T-helper 2 cell treated with Interferon-gamma antibody and Interleukin-4, amounts not matched to agents 5 μg/mL and 100 μg/mL, for 36 hours (primary cell): ENCODE results near the gene KCNJ6.
"Not testable (repeated sequence)": the region's sequence is repeated elsewhere in the genome, so short reads cannot be mapped to it uniquely, and the experiment has no call there.

Experiments used
- DNase-seq: peaks from one replicate; pipeline ENCODE4 v3.0.0; 2021; ENCODE audit warnings: low spot score
- H3K27ac Mint-ChIP-seq: one replicate; pipeline ENCODE4 v1.8.0; 2021; ENCODE audit warnings: mild to moderate bottlenecking, mixed read lengths
- H3K27me3 Mint-ChIP-seq: one replicate; pipeline ENCODE4 v1.8.0; 2021; ENCODE audit warnings: low read depth, mixed read lengths
- H3K36me3 Mint-ChIP-seq: one replicate; pipeline ENCODE4 v1.8.0; 2021; ENCODE audit warnings: low read depth, mixed read lengths
- H3K4me1 Mint-ChIP-seq: one replicate; pipeline ENCODE4 v1.8.0; 2021; ENCODE audit warnings: low read depth, mixed read lengths
- H3K4me3 Mint-ChIP-seq: one replicate; pipeline ENCODE4 v1.8.0; 2022; ENCODE audit warnings: mild to moderate bottlenecking, moderate library complexity, mixed read lengths
- H3K9me3 Mint-ChIP-seq: one replicate; pipeline ENCODE4 v1.8.0; 2021; ENCODE audit warnings: mixed read lengths

The KCNJ6 gene

GRCh38 chr21:37662227-37662626, 254.0 kb downstream of the KCNJ6 start:
- not testable (repeated sequence) for H3K36me3 Mint-ChIP-seq, H3K27ac Mint-ChIP-seq, H3K4me1 Mint-ChIP-seq, H3K4me3 Mint-ChIP-seq, DNase-seq, H3K27me3 Mint-ChIP-seq, H3K9me3 Mint-ChIP-seq

GRCh38 chr21:37660709-37661108, 255.5 kb downstream of the KCNJ6 start:
- Mint-ChIP-seq H3K27me3 (peaks cover 5% of the 10 kb centered on the region), H3K36me3 (no peaks in the 10 kb centered on the region), H3K27ac (no peak overlapping the region), H3K9me3 (no peaks in the 10 kb centered on the region), H3K4me3 (no peak overlapping the region), H3K4me1 (no peaks in the 10 kb centered on the region)
- no peak for DNase-seq

- Mint-ChIP-seq H3K4me3 (no peak overlapping the region), H3K27ac (no peak overlapping the region), H3K4me1 (no peaks in the 10 kb centered on the region), H3K36me3 (no peaks in the 10 kb centered on the region), H3K27me3 (peaks cover 5% of the 10 kb centered on the region), H3K9me3 (no peaks in the 10 kb centered on the region)
- DNase-seq = no peak
Measured at GRCh38 chr21:37659874-37660273, 256.4 kb downstream of the KCNJ6 start.

- no peaks in the 10 kb centered on the region for H3K4me1 Mint-ChIP-seq
- no peaks in the 10 kb centered on the region for H3K36me3 Mint-ChIP-seq
- peaks cover 5% of the 10 kb centered on the region for H3K27me3 Mint-ChIP-seq
- DNase-seq = no peak
- H3K27ac Mint-ChIP-seq = no peak overlapping the region
- no peaks in the 10 kb centered on the region for H3K9me3 Mint-ChIP-seq
- no peak overlapping the region for H3K4me3 Mint-ChIP-seq
Measured at GRCh38 chr21:37658817-37659458, 257.3 kb downstream of the KCNJ6 start.

- Mint-ChIP-seq H3K27ac (no peak overlapping the region), H3K27me3 (peaks cover 5% of the 10 kb centered on the region), H3K9me3 (no peaks in the 10 kb centered on the region), H3K4me3 (no peak overlapping the region), H3K4me1 (no peaks in the 10 kb centered on the region), H3K36me3 (no peaks in the 10 kb centered on the region)
- DNase-seq = no peak
Measured at GRCh38 chr21:37658121-37658816, 258.0 kb downstream of the KCNJ6 start.

- no peaks in the 10 kb centered on the region for H3K36me3 Mint-ChIP-seq
- no peak for DNase-seq
- H3K27ac Mint-ChIP-seq = no peak overlapping the region
- no peaks in the 10 kb centered on the region for H3K9me3 Mint-ChIP-seq
- no peak overlapping the region for H3K4me3 Mint-ChIP-seq
- no peaks in the 10 kb centered on the region for H3K4me1 Mint-ChIP-seq
- H3K27me3 Mint-ChIP-seq = peaks cover 5% of the 10 kb centered on the region
Measured at GRCh38 chr21:37656899-37657298, 259.4 kb downstream of the KCNJ6 start.

GRCh38 chr21:37655611-37656300, 260.5 kb downstream of the KCNJ6 start:
- no peaks in the 10 kb centered on the region for H3K9me3 Mint-ChIP-seq
- no peak for DNase-seq
- peaks cover 5% of the 10 kb centered on the region for H3K27me3 Mint-ChIP-seq
- H3K27ac Mint-ChIP-seq = no peak overlapping the region
- no peaks in the 10 kb centered on the region for H3K36me3 Mint-ChIP-seq
- H3K4me3 Mint-ChIP-seq = no peak overlapping the region
- H3K4me1 Mint-ChIP-seq = no peaks in the 10 kb centered on the region

GRCh38 chr21:37654596-37654995, 261.7 kb downstream of the KCNJ6 start:
- Mint-ChIP-seq H3K4me3 (no peak overlapping the region), H3K9me3 (no peaks in the 10 kb centered on the region), H3K27me3 (peaks cover 4% of the 10 kb centered on the region), H3K36me3 (no peaks in the 10 kb centered on the region), H3K27ac (no peak overlapping the region), H3K4me1 (no peaks in the 10 kb centered on the region)
- no peak for DNase-seq

GRCh38 chr21:37653201-37653600, 263.1 kb downstream of the KCNJ6 start:
- DNase-seq = no peak
- no peaks in the 10 kb centered on the region for H3K36me3 Mint-ChIP-seq
- no peak overlapping the region for H3K4me3 Mint-ChIP-seq
- H3K27ac Mint-ChIP-seq = no peak overlapping the region
- no peaks in the 10 kb centered on the region for H3K4me1 Mint-ChIP-seq
- no peaks in the 10 kb centered on the region for H3K9me3 Mint-ChIP-seq
- H3K27me3 Mint-ChIP-seq = no peaks in the 10 kb centered on the region

GRCh38 chr21:37647781-37648180, 268.5 kb downstream of the KCNJ6 start:
- H3K4me1 Mint-ChIP-seq = no peaks in the 10 kb centered on the region
- H3K4me3 Mint-ChIP-seq = no peak overlapping the region
- no peak overlapping the region for H3K27ac Mint-ChIP-seq
- peaks cover 11% of the 10 kb centered on the region for H3K27me3 Mint-ChIP-seq
- no peaks in the 10 kb centered on the region for H3K9me3 Mint-ChIP-seq
- no peaks in the 10 kb centered on the region for H3K36me3 Mint-ChIP-seq
- no peak for DNase-seq

- H3K36me3 Mint-ChIP-seq, H3K4me1 Mint-ChIP-seq, H3K27ac Mint-ChIP-seq, H3K9me3 Mint-ChIP-seq, H3K4me3 Mint-ChIP-seq, DNase-seq: not testable (repeated sequence)
- H3K27me3 Mint-ChIP-seq = peaks cover 12% of the 10 kb centered on the region
Measured at GRCh38 chr21:37646761-37647160, 269.5 kb downstream of the KCNJ6 start.

GRCh38 chr21:37645848-37646247, 270.4 kb downstream of the KCNJ6 start:
- no peak overlapping the region for H3K27ac Mint-ChIP-seq
- no peak for DNase-seq
- no peaks in the 10 kb centered on the region for H3K9me3 Mint-ChIP-seq
- no peaks in the 10 kb centered on the region for H3K4me1 Mint-ChIP-seq
- no peaks in the 10 kb centered on the region for H3K36me3 Mint-ChIP-seq
- peaks cover 17% of the 10 kb centered on the region for H3K27me3 Mint-ChIP-seq
- no peak overlapping the region for H3K4me3 Mint-ChIP-seq

GRCh38 chr21:37644636-37645035, 271.6 kb downstream of the KCNJ6 start:
- Mint-ChIP-seq H3K36me3 (no peaks in the 10 kb centered on the region), H3K27ac (no peak overlapping the region), H3K4me1 (peaks cover 3% of the 10 kb centered on the region), H3K4me3 (no peak overlapping the region), H3K27me3 (peaks cover 24% of the 10 kb centered on the region), H3K9me3 (no peaks in the 10 kb centered on the region)
- no peak for DNase-seq

GRCh38 chr21:37643862-37644261, 272.4 kb downstream of the KCNJ6 start:
- H3K27ac Mint-ChIP-seq = not testable (repeated sequence)

More at GRCh38 chr21:37643862-37644261, 272.4 kb downstream of the KCNJ6 start:
- H3K27me3 Mint-ChIP-seq = peaks cover 26% of the 10 kb centered on the region
- H3K4me3 Mint-ChIP-seq, H3K36me3 Mint-ChIP-seq, H3K4me1 Mint-ChIP-seq, H3K9me3 Mint-ChIP-seq, DNase-seq: not testable (repeated sequence)
